Activated naive CD8-positive, alpha-beta T cell treated with anti-CD3 and anti-CD28 coated beads, Interleukin-2, amount 50 U/mL, for 24 hours (primary cell): ENCODE measurements around the gene FUS.
"Not testable (repeated sequence)": the region's sequence is repeated elsewhere in the genome, so short reads cannot be mapped to it uniquely, and the experiment has no call there.

Experiments
- ATAC-seq: fragments of 150-1000 bp; cut with Tn5 transposase; one replicate; pipeline ENCODE4 v1.10.0; 2021
- DNase-seq: peaks from one replicate; pipeline ENCODE4 v3.0.0; 2021
- H3K27ac Mint-ChIP-seq: one replicate; pipeline ENCODE4 v1.8.0; 2021; ENCODE audit warnings: mild to moderate bottlenecking, mixed read lengths
- H3K27me3 Mint-ChIP-seq: one replicate; pipeline ENCODE4 v1.8.0; 2021; ENCODE audit warnings: mixed read lengths
- H3K36me3 Mint-ChIP-seq: one replicate; pipeline ENCODE4 v1.8.0; 2021; ENCODE audit warnings: low read depth, mixed read lengths
- H3K4me1 Mint-ChIP-seq: one replicate; pipeline ENCODE4 v1.8.0; 2021; ENCODE audit warnings: mixed read lengths
- H3K4me3 Mint-ChIP-seq: one replicate; pipeline ENCODE4 v1.8.0; 2021; ENCODE audit warnings: mild to moderate bottlenecking, moderate library complexity, mixed read lengths
- H3K9me3 Mint-ChIP-seq: one replicate; pipeline ENCODE4 v1.8.0; 2021; ENCODE audit warnings: mixed read lengths

Gene FUS

GRCh38 chr16:31138621-31139578, 41.0 kb upstream of the FUS start:
- ATAC-seq: no peak
- Mint-ChIP-seq H3K9me3 (no peaks in the 10 kb centered on the region), H3K27me3 (no peaks in the 10 kb centered on the region), H3K4me1 (peaks cover 8% of the 10 kb centered on the region), H3K36me3 (no peaks in the 10 kb centered on the region), H3K27ac (no peak overlapping the region), H3K4me3 (no peak overlapping the region)
- no peak for DNase-seq

DNA sequence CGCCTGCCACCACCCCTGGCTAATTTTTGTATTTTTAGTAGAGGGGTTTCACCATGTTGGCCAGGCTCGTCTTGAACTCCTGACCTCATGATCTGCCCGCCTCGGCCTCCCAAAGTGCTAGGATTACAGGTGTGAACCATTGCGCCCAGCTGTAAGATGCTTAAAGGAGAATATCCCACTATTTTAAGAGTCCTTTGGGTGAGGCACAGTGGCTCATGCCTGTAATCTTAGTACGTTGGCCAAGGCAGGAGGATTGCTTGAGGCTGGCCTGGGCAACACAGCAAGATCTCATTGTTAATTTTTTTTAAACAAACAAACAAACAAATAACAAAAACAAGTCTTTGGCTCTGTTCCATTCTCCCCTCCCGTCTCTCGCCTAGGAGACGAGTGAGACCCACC, 38.9 kb upstream of the FUS start:
- H3K9me3 Mint-ChIP-seq, H3K27me3 Mint-ChIP-seq, H3K36me3 Mint-ChIP-seq, H3K4me1 Mint-ChIP-seq, DNase-seq, ATAC-seq, H3K27ac Mint-ChIP-seq, H3K4me3 Mint-ChIP-seq: not testable (repeated sequence)

DNA sequence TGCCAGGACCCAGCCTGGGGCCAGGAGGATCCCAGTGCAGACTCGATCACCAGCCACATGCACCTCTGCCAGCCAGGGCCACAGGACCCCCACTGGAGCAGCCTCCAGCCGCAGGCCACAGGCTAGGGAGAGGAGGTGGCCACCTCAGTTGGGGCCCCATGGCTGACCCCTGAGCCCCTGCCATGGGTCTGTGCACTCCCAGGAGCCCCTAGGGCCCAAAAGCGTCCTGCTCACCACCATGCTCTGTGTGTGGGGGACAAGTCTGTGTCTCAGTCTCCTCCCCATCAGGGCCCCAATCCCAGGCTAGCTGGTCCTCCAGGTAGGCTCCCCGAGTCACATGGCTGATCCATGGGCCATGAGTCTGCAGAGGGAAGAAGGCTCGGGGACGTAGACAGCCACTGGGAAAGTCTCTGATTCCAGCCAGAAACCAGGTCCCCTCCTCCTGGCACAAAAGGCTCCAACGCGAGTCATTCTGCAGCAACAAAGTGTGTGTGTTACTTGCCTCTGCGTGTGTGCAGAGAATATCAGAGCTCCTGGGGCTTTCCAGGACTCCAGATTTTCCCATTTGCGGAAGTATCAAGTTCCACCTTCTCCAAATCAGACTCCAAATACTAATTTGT, 38.3 kb upstream of the FUS start:
- H3K27me3 Mint-ChIP-seq: no peaks in the 10 kb centered on the region
- H3K36me3 Mint-ChIP-seq: no peaks in the 10 kb centered on the region
- H3K27ac Mint-ChIP-seq: peak overlapping the region; percentile 69
- ATAC-seq (no peak), DNase-seq (no peak)
- peaks cover 8% of the 10 kb centered on the region for H3K4me1 Mint-ChIP-seq
- no peaks in the 10 kb centered on the region for H3K9me3 Mint-ChIP-seq
- H3K4me3 Mint-ChIP-seq: peak overlapping the region; percentile 72

- H3K9me3 Mint-ChIP-seq: no peaks in the 10 kb centered on the region
- peak overlapping the region; percentile 72 for H3K4me3 Mint-ChIP-seq
- H3K4me1 Mint-ChIP-seq: peaks cover 8% of the 10 kb centered on the region
- H3K27ac Mint-ChIP-seq: peak overlapping the region; percentile 69
- ATAC-seq (peak; percentile 88), DNase-seq (peak; percentile 99)
- no peaks in the 10 kb centered on the region for H3K27me3 Mint-ChIP-seq
- H3K36me3 Mint-ChIP-seq: no peaks in the 10 kb centered on the region
Observed at GRCh38 chr16:31142109-31143010, 37.6 kb upstream of the FUS start.

DNA sequence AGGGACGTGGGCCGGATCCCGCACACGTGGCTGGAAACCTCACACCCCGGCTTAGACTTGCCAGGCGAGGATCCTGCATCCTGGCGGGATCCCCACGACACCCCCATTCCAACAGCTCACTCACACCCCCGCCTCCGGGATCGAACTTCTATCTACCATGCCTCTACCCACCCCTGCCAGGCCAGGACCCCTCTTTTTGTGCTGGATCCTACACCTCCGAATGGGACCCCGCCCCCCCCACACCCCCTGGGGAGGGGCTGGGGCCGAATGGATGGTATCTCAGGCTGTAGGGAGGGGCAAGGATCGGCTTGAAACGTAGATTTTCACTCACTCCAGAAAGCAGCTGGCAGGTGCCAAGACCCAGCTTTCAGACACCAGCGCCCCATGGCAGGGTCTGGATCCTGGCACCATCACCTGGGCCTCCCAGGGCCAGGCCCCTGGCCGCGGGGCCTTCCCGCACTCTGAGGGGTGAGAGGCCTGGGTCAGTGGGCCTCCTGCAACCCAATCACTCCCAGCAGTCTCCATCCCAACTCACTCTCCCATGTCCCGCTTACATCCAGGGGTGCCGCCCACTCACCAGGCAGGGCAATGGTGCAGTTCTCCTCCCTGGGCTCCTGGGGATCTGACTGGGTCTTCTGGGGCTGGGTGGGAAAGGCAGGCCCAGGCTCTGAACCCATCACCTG, 36.8 kb upstream of the FUS start:
- H3K27ac Mint-ChIP-seq: peak overlapping the region; percentile 3
- no peaks in the 10 kb centered on the region for H3K9me3 Mint-ChIP-seq
- DNase-seq (no peak), ATAC-seq (no peak)
- peaks cover 2% of the 10 kb centered on the region for H3K27me3 Mint-ChIP-seq
- H3K4me3 Mint-ChIP-seq: peak overlapping the region; percentile 36
- H3K36me3 Mint-ChIP-seq: no peaks in the 10 kb centered on the region
- H3K4me1 Mint-ChIP-seq: peaks cover 8% of the 10 kb centered on the region

DNA sequence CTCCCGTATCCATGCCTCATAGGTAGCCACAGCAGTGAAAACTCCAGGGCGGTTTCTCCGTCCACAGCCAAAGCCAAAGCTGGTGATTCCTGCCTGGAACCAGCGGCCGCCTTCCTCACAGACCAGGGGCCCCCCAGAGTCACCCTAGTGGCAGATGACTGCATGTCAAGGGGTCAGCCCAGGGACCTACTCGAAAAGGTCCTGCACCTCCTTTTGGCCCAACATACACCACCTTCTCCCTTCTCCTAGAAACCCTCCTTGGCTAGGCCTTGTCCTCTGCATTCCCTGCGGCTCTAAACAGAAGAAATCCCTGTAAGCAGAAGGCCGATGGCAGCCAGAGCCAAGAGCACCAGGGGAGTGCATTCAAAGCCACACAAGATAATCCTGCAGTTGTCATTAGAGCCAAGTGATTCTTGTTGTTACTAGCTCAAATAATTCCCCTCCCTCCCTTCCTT, 36.2 kb upstream of the FUS start:
- peak overlapping the region; percentile 3 for H3K27ac Mint-ChIP-seq
- H3K4me3 Mint-ChIP-seq: peak overlapping the region; percentile 36
- H3K36me3 Mint-ChIP-seq: no peaks in the 10 kb centered on the region
- H3K27me3 Mint-ChIP-seq: peaks cover 2% of the 10 kb centered on the region
- H3K4me1 Mint-ChIP-seq: peaks cover 8% of the 10 kb centered on the region
- ATAC-seq: no peak
- DNase-seq: no peak
- no peaks in the 10 kb centered on the region for H3K9me3 Mint-ChIP-seq

GRCh38 chr16:31144418-31144817, 35.5 kb upstream of the FUS start:
- not testable (repeated sequence) for H3K27ac Mint-ChIP-seq, ATAC-seq, H3K27me3 Mint-ChIP-seq, DNase-seq, H3K36me3 Mint-ChIP-seq, H3K4me3 Mint-ChIP-seq, H3K4me1 Mint-ChIP-seq, H3K9me3 Mint-ChIP-seq

DNA sequence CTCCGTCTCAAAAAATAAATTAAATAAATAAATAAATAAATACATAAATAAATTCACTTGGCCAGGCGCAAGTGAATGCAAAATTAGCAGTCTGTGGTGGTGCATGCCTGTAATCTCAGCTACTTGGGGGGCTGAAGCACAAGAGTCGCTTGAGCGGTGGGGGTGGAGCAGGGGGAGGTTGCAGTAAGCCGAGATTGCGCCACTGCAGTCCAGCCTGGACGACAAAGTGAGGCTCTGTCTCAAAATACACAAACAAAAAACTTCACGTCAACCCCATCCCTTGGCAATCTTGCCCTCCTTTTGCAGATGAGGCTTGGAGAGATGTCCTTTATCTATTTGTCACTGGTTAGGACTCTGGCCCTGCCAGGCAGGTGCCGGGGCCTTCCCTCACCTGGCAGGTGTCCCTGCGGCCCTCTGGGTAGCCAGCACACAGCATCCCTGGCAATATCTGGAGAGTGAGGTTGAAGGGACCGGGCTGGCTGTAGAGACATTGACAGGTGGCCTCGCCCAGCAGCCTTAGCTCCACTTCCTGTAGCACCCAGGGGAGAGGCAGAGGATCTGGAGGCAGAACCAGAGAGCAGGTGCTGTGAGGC, 34.4 kb upstream of the FUS start:
- Mint-ChIP-seq H3K27me3 (peaks cover 2% of the 10 kb centered on the region), H3K4me1 (peaks cover 8% of the 10 kb centered on the region), H3K9me3 (no peaks in the 10 kb centered on the region), H3K27ac (no peak overlapping the region), H3K36me3 (no peaks in the 10 kb centered on the region), H3K4me3 (no peak overlapping the region)
- no peak for ATAC-seq
- DNase-seq: no peak

DNA sequence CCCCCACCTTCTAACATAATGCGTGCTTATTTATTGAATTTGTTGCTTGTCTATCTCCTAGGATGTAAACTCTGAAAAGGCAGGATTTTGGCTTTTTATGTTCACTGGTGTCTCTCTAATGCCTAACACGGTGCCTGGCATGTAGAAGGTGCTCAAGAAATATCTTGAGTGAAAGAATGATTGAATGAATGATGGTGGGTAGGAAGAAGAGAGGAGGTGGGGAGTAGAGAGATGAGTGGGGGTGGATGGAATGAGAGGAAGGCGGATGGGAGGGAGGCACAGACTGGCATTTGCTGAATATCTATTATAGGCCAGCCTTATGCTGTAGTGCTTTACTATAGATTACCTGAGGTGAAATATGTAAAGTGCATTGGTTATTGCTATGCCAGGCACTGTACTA, 32.4 kb upstream of the FUS start:
- Mint-ChIP-seq H3K36me3 (no peaks in the 10 kb centered on the region), H3K9me3 (no peaks in the 10 kb centered on the region), H3K4me1 (peaks cover 3% of the 10 kb centered on the region), H3K27me3 (peaks cover 2% of the 10 kb centered on the region), H3K27ac (no peak overlapping the region), H3K4me3 (no peak overlapping the region)
- ATAC-seq (no peak), DNase-seq (no peak)

DNA sequence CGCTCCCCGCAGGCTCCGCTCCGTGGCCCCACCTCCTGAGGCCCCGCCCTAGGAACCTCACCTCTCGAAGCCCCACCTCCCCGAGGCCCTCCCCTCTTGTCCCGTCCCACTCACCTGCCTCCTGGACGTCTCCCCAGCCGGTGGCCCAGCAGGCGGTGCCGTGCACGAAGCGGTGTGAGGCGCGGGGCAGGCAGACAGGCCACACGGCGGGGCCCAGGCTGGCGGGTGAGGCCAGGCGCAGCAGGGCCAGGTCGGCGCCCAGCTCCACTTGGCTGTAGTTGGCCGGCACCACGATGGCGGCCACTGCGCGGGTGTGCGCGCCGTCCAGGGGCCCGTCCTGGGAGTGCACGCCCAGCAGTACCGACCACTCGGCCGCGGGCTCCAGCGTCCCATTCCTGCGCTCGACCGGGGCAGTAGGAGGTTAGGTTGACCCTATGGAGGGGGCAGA, 31.6 kb upstream of the FUS start:
- peaks cover 2% of the 10 kb centered on the region for H3K27me3 Mint-ChIP-seq
- H3K4me3 Mint-ChIP-seq: no peak overlapping the region
- H3K27ac Mint-ChIP-seq: no peak overlapping the region
- no peaks in the 10 kb centered on the region for H3K9me3 Mint-ChIP-seq
- H3K4me1 Mint-ChIP-seq: peaks cover 3% of the 10 kb centered on the region
- no peak for DNase-seq
- ATAC-seq: no peak
- no peaks in the 10 kb centered on the region for H3K36me3 Mint-ChIP-seq

DNA sequence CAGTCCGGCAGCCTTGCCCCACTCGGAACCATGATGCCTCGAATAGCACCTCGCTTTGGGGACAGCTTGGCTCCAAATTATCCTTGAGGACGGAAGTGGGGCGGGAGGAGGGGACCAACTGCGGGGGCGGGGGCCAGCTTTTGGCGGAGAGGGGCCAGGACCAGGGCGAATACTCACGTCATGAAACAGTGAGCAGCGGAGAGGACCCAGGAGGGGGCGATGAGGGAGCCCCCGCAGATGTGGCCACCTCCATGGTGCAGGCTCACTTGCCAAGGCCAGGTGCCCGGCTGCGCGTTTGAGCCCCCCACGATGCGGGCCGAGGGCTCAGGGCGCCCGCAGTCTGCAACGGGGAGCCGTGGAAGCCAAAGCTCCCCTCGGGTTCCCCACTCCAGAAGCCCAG, 31.0 kb upstream of the FUS start:
- peaks cover 2% of the 10 kb centered on the region for H3K27me3 Mint-ChIP-seq
- H3K9me3 Mint-ChIP-seq: no peaks in the 10 kb centered on the region
- no peak for ATAC-seq
- H3K27ac Mint-ChIP-seq: no peak overlapping the region
- DNase-seq: no peak
- no peak overlapping the region for H3K4me3 Mint-ChIP-seq
- H3K4me1 Mint-ChIP-seq: no peaks in the 10 kb centered on the region
- no peaks in the 10 kb centered on the region for H3K36me3 Mint-ChIP-seq

GRCh38 chr16:31149332-31149731, 30.6 kb upstream of the FUS start:
- Mint-ChIP-seq H3K27me3 (peaks cover 2% of the 10 kb centered on the region), H3K4me1 (no peaks in the 10 kb centered on the region), H3K27ac (no peak overlapping the region), H3K36me3 (no peaks in the 10 kb centered on the region), H3K4me3 (no peak overlapping the region), H3K9me3 (no peaks in the 10 kb centered on the region)
- DNase-seq: no peak
- ATAC-seq: no peak

DNA sequence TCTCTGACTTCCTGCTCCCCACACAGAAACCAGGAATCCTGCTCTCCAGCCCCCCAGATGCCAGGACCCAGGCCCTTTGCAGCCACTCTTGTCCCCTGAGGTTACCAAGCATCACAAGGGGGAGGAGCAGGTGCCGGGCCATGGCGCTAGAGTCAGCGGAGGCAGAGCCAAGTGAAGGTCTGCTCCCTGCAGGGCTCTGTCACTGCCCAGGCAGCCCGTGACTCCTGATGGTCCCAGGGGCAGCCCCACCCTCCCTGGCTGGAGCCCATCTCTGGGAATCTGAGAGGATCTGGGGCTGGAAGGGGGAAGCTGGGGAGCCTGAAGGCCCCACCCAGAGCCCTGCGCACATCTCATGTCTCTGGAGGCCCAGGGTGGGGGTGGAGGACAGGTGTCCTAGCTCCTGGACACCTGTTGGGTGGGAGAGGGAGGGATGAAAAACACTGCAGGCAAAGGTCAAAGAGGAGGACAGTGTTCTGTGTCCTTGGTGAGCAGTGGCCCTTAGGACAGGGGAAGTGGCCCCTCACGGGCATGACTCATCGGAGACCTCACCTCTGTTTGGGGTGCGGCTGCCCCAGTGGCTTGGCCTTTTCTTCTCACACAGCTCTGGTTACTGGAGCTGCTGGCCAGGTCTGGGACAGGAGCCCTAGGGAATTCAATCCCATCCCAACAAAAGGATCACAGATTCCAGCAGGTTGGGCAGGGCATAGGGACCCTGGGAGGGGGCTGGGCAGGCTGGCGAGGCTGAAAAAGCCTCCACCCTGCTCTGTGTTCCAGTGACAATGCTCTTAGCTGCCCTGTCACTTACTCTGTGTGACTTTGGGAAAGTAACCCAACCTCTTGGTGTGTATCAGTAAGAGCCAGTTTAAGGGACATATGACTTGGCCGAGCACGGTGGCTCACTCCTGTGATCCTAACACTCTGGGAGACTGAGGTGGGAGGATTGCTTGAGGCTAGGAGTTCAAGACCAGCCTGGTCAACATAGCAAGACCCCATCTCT, 29.7 kb upstream of the FUS start, which contains the start of gene PRSS36:
TSS of gene PRSS36 (minus strand) at position 173 of the 997 bp plus-strand sequence. CDS start at position 142, 31 bp downstream.
- no peaks in the 10 kb centered on the region for H3K9me3 Mint-ChIP-seq
- peaks cover 2% of the 10 kb centered on the region for H3K27me3 Mint-ChIP-seq
- no peak within 1 kb of the TSS for H3K4me3 Mint-ChIP-seq
- H3K36me3 Mint-ChIP-seq: no peaks in the 10 kb centered on the region
- no peak within 1 kb of the TSS for H3K27ac Mint-ChIP-seq
- no peaks in the 10 kb centered on the region for H3K4me1 Mint-ChIP-seq
- ATAC-seq: no peak
- DNase-seq: no peak
